ENCODE measurements around the gene NGB.
"Not testable (repeated sequence)": the region's sequence is repeated elsewhere in the genome, so short reads cannot be mapped to it uniquely, and the experiment has no call there.

The NGB gene

DNA sequence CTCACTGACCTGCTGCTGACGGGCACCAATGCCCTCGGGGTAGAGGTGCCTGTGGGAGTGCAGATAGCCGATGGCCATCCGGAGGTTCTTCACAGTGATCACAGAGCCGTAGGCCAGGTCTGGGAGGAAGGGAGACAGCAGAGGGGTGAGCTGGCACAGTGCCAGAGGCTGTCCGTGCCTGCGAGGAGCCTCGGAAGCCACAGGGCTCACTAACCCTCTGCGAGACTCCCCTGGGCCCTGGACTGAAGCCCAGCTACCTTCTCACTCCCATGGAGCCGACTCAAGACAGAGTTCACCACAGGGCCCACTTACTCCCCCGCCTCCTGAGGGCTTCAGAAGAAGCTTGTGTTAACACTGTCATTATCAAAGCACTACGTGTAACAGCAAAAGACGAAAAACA, 25.1 kb upstream of the NGB start:
- DNase-seq (ENCODE audit: low read depth): no peak

DNA sequence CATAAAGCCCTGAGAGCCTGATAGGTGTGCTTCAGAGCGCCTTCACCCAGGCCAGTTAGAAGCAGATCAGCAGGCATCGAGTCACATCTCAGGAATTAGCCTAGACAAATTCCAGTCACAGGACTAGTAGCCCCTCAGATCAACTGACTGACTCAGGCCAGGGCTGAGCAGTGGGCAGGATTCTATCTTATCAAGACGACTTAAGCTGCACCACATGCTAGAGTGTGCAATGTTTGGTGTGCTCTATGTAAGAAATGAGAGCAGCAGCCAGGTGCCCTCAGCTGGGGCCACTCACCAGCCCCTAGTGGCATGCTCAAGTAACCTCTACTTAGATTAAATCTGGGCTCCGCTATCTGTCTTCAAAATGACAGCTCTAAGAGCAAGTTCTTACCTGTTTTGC, 19.7 kb upstream of the NGB start:
- DNase-seq (ENCODE audit: low read depth): no peak

DNA sequence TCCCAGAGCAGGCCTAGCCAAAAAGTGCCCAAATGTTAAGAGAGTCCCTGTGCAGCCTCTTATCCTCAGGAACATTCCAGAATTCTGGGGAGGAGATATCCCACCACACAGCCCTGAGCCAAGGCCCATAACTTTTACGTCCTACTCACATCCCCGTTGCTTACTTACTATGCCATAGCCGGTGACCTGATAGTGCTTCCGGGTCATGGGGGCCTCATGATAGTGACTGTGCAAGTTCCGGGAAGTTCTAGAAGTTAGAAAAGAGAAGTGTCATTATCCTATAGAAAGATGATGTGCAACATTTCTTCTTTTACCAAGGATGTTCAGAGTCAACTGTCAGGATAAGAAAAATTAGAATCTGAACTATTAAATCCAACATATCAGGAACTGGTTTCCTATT, 15.6 kb upstream of the NGB start:
- DNase-seq (ENCODE audit: low read depth): no peak

DNA sequence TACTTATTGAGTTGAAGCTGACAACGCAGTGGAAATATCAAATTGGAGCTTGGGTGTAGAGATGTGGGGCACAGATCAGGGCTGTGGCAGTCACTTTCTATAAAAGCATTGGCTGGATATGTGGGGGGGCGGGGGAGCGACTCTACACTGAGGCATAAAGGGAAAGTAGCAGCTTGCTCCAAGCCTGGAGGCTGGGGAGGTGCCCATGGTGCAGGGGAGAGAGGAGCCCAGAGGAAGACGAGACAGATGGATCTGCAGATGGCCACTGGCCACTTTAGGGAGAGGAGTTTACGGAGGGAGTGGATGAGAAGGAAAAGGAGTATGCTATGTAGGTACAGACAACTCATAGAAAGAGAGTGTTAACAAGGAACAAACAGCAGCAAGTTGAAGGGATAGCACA, 13.5 kb upstream of the NGB start:
- DNase-seq (ENCODE audit: low read depth): no peak

DNA sequence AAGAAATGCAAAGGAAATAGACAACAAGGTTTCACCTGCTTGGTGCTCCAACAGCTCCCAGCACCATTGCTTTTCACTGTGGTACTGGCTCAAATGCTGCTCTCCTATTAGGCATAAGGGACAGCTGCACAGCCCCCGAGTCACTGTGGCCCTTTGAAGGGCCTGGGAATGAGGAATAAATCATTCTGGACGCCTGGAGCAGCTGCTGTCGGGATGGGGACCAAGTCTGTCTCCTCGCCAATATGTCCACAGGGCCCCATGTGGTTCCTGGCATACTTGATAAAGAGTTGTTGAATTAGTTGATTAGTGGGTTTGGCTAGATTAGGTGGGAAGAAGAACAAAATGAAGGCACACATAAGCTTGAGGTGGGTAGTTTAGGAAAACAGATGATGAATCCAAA, 13.1 kb upstream of the NGB start:
- no peak for DNase-seq (ENCODE audit: low read depth)

DNA sequence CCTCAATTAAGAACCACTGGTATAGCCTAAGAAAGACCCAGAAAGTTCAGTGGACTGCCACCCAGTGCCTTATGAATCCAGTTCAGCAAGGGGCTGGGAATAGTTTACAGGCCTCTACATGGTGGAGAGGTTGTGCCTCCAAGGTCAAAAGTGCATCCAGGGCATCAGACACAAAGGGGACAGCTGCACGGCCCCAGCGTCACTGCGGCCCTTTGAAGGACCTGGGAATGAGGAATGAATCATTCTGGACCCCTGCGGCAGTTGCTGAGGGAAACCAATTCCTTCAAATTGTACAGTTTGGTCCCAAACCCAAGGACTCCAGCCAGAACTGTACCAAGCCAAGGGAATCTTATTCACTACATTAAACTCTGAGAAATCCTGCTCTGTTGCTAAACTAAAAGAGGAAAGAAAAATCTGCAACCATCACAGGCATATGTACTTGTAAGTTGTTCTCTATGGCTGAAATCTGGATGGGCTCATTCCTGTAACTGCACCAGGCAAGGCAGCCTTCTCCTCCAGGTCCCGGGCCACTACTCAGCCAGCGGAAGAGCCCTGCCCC, 10.9 kb upstream of the NGB start:
- no peak for DNase-seq (ENCODE audit: low read depth)

DNA sequence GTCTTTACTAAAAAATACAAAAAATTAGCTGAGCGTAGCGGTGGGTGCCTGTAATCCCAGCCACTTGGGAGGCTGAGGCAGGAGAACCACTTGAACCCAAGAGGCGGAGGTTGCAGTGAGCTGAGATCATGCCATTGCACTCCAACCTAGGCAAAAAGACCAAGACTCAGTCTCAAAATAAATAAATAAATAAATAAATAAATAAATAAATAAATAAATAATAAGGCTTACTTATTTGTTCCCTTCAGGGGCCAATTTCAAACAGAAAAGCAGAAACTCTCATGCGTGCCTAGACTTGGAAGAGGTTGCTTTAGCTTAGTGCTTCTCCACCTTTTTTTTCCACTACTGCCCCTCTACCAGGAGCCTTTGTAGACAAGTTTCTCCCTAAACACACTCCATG, 9.9 kb upstream of the NGB start:
- not testable (repeated sequence) for DNase-seq (ENCODE audit: low read depth)

DNA sequence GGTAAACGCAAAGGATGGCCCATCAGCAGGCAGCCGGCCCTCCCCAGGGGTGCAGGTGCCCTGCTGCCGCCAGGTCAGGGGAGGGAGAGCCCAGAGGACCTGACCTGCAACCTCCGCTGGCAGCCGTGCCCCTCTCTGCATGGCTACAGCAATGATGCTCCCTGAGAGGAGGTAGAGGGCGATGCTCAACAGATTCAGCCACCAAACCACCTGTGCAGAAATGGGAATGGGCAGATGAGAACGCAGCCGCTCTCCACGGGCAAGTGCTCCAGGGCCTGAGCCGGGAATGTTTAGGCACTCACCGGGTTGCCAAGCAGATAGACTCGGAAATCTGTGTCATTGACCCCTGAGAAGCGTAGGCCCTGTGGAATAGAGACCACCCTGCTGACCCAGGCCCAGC, 8.7 kb upstream of the NGB start:
- DNase-seq (ENCODE audit: low read depth): no peak

DNA sequence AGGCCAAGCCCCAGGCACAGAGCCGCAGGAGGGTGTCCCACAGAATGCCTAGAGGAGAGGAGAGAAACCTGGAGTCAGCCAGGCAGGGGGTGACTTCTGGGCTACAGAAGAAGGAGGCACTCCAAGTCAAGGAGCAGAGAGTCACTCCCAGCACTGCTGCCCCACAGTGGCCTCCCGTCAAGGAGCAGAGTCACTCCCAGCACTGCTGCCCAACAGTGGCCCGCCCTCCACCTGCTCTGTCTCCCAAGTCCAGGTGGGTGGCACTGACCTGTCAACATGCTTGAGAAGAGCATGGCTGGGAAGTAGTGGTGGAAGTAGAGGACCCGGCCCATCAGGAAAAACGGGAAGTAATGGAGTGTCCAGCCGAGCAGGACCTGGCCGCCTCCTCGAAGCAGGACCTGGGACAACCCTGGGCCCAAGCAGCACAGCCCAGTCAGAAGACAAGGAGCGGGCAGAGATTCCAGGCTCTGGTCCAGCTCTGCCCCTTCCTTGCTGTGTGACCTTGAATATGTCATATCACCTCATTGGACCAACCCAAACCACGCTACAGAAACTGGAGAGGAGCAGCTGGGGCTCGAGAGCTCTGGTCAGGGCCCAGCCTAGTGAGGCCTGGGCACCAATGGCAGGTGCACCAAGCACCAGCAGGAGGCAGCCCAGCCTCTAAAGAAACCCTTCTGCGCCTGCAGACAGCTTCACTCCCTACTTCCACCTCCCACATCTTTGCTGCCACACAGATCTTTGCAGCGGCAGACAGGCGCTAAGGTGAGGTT, 7.6 kb upstream of the NGB start:
- no peak for DNase-seq (ENCODE audit: low read depth)

DNA sequence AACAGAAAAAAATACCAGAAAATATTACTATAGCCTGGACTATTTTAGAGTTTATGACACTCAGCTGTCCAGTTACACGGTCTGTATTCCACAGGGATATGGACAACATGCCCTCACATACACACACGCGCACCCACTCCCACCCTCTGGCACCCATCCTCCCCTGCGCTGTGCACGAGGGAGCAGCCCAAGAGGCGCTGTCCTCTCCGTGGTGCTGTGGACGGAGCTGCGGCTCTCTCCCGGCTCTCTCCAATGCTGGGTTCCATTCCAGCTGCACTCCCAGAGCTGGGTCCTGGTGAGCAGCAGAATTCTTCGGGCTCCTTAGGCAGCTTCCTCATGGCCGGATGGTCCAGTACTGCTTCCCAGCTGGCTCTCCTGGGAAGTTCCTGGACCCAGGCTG, 6.0 kb upstream of the NGB start:
- DNase-seq (ENCODE audit: low read depth): no peak

DNA sequence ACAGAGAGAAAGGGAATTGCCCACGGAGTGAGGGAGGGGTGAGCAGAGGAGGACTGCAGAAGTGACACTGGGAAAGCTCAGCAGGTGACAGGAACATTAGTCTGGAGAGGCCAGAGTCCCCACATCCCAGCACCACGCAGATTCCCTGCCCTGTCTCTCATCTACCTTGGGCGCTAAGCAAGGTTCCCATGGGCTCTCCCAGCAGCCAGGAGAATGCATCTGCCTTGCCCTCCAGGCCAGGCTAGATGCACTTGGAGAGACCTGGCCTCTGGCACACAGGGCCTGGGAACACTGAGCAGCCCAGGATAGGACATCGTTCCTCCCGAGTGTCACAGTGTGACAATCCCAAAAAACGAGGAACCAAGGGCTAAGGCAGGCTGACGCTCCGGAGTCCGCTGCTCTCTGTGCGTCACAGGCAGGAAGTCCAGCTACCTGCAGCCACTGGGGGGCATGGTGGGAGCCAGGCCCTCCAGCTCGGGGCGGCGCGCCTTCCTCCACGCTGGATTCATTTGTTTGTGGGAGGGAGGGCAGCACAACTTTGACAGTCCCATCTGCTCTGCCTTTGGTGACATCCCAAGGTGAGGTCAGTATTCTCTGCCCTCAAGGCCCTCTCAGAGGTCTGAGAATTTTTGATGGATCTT, 5.4 kb upstream of the NGB start:
- no peak for DNase-seq (ENCODE audit: low read depth)

DNA sequence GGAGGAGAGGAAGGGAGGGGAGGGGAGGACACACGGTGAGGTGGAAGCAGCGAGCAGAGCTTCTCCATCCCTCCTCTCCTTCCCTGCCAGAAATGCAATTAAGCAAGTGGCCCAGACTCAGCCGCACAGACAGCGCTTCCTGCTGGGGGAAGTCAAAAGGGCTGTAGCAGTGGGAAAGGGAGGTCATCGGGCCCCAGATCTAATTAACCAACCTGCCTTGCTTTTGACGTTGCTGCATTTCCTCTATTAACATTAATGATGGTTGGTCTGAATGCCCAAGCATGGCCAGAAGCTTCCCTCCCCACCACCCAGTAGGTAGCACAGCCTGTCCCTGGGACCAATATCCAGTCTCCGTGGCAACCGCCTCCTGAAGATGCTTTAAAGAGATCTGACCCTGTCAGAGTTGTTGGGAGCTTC, 4.6 kb upstream of the NGB start:
- no peak for DNase-seq (ENCODE audit: low read depth)

DNA sequence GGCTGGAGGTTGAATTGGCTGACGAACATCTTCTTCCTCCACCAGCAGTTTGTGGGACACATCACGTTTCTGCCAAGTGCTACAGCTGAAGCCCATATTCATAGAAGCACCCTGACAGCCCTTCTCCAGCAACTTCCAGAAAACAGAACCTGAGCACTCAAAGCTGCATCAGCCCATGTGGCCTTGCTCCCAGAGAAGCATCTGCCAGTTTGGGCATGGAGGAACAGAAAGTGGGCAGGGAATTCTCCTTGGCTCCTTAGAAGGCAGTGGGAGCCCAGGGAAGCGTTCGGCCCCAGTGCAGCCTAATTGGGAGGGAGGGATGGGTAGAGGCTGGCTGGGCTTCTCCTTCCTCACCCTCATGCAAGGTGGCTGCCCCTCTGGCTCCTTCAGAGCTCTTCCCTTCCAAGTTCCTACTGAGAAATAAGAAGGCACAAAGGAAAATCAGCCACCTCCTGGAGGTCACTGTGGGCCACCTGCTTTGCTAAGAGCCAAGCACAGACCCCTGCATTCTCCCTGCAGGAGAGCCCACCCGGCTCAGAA, 4.1 kb upstream of the NGB start:
- DNase-seq (ENCODE audit: low read depth): no peak

DNA sequence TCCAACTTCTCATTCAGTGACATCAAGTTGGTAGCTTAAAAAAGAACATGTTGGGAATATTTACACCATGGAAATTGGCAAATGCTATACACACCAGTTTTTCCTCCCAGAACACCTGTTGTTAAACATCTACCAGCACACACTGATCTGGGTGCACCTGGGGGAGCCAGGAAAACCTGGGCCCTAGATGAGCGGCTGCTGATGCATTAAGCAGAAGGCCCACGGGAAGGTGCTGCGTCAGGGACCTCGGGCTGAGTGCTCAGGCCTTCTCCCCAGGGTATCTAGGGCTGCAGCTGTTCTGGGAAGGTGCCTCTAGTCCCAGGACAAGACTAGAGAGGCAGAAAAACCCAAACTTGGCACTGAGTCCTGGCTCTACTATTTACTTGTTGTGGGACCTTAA, 2.8 kb upstream of the NGB start:
- no peak for DNase-seq (ENCODE audit: low read depth)

DNA sequence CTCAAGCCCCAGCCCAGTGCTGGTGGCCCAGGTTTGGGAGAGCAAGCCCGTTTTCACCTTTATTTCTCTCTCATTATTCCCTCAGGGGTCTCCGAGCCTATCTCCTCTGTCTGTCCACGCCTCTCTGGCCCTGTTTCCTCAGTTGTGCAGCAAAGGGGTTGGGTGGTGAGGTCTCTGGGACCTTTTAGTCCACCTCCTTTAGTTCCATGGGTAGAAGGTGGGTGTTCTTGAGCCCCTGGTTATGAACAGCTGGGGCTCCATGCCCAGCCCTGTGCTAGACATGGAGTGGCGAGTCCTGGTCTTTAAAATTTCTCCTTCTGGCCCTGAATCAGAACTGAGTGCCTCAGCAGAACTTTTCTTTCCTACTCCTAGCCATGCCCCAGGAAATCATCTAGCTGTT, 1.3 kb upstream of the NGB start:
- no peak for DNase-seq (ENCODE audit: low read depth)

DNA sequence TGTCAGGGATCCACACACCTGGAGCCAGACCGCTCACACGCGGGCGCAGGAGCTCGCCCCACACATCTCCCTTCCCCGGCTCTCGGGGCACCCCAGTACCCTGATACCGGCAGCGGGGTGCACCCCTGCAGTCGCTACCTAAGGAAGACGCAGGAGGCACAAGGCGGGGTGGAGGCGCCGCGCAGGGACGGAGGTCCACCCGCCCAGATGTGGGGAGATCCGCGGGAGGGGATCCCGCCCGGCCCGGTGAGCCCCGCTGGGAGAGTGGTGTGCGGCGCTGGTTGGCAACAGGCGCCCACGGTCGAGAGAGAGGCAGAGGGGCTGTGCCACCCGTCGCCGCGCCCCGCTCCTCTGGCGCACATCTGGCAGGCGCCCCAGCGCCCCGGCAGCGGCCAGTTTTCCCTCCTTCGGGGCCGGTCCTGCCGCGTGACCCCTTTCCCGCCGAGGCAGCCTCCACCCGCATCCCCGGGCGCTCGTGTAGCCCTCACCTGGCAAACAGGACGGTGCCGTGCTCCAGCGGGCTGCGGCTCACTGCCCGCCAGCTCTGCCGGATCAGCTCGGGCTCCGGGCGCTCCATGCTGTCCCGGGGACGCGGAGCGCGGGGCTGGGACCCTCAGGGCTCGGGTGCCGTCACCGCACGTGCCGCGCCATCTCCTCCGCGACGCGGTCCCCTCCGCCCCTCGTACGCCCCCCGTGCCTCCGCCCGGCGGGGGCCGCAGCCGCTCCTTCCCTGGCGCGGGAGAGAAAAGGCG, 469 bp downstream of the NGB start:
- no peak for DNase-seq (ENCODE audit: low read depth)

DNA sequence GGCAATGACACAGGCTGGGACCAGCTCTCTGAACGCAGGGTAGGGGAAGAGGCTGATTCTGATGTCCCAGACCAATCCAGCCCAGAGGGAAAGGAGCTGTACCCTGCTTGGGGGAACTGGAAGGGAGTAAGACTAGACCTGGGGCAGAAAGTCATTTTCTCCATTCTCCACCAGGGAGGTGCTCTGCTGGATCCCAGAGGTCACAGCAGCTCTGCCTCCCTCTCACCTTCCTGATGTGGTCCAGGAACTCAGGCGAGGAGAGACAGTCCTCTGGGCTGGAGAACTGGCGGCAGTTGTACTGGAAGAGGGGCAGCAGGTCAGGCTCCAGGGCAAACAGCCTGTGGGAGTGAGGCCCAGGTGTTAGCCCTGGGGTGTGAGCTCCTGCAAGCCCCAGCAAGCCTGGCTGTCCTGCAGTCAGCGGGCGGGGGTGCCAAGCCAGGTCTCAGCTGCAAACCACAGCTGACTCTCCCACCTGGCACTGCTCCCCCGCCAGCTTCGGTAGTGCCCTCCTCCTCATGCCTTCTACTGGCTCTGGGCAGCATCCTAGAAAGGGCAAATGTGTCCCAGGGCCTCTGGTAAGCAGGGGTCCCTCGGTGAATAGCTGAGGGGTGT, 1.9 kb downstream of the NGB start:
- no peak for DNase-seq (ENCODE audit: low read depth)

DNA sequence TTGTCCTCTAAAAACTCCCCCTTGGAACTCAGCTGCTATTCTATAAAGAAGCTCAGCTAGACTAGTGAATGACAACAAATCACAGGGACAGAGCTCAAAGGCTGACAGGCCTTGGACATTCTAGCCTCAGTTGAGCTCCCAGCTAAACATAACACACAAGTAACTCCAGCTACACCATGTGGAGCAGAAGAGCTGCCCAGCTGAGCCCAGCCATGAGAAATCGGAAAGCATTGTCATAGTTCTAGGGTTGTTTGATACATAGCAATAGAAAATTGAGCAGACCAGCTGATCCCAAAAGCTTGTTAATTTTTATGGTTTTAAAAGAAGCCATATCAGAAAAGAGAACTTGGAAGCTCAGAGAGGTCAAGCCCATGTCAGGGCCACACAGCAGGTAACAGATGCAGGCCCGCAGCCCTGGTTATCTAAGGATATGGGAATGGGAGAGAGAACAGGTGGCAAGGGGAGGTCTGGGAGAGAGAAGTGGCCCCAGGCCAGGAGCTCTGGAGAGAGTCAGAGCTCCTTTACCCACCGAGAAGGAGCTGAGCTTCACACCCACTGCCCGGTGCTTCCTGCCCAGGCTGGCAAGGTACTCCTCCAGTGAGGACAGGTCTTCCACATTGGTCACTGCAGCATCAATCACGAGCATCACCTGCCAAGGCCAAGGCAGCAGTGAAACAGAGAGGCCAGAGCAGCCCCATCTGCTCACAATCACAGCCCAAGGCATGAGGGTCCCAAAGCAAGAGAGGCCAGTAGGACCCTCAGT, 2.9 kb downstream of the NGB start:
- no peak for DNase-seq (ENCODE audit: low read depth)

DNA sequence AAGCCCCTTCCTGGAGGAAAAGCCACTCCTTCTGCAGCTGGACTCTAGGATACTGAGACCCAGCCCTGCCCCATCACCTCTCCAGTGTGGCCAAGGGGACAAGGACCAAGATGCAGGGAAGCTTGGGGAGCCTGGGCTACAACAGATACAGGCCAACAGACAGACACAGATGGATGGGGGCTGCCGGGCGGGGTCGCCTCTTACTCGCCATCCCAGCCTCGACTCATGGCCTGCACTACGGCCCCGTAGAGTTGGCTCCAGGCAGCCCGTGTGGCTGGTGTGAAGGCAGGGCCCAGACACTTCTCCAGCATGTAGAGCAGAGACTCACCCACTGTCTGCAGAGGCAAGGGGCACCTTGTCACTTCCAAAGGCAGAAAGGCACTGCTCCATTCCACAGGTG, 4.7 kb downstream of the NGB start:
- DNase-seq (ENCODE audit: low read depth): no peak

DNA sequence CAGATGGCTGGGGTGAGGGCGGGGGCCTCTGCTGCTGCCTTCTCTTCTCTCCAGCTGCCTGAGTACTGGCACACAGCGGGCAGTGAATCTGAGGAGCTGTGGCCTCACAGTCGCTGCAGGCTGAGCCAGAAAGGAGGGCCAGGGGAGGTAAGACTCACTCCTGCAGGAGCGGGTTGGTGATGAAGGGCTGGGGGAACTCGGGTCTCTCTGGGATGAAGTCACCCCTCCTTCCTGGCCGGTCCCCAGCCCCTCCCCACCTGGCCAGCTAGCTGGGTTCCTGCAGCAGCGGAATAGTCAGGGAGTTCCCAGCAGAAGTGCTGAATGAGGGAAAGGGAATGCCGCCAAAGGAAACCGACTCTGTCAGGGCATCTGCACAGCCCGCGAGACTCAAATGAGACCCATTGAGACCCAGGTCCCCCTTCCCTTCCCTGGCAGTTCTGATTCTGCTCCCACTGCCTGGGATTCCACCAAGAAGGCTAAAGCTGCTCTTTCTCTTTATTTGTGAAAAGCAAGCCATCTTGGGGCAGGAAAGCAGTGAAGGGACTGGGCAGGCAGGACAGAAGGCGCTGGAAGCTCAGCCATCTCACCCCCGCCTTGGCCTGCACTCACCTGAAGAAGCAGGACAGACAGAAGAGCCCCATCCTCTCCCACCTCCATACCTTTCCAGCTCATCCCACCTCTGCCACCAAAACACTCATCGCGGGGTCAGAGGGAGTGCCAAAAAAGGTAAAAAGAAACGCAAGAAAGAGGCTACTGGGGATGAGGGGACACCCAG, 5.3 kb downstream of the NGB start:
- DNase-seq (ENCODE audit: low read depth): no peak

DNA sequence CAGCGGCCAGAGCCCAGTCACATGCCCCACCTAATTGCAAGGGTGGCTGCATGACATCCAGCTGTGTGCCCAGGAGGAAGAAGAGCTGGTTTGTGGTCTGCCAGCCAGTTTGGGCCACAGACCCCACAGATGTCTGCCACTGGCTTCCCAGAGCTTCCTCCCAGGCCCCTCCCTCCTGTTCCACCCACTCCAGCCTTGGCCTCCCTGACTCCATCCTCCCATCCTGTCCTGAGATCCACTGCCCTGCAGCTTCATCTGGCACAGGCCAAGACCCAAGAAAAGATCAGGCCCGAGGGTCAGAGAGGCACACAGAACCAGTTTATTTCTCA, 5.9 kb downstream of the NGB start:
- no peak for DNase-seq (ENCODE audit: low read depth)
